Hepatocyte (in vitro differentiated cells): Measurements from ENCODE around the gene CEP295NL. TPM values are rescaled to one million over a fixed set of nuclear protein-coding genes. Genes with fewer than 3 reads are reported as not detected.
"Not testable (repeated sequence)": the region's sequence is repeated elsewhere in the genome, so short reads cannot be mapped to it uniquely, and the experiment has no call there.

Source experiments
- DNase-seq: peaks from one replicate; pipeline ENCODE4 v3.0.0-alpha.2; 2016; ENCODE audit warnings: low spot score
- H2AFZ ChIP-seq: fragments of 200-600 bp; sonication (generic); 2 replicates; pipeline ENCODE4 v1.6.0; 2016; ENCODE audit warnings: antibody characterized with exemption, mild to moderate bottlenecking
- H3K27ac ChIP-seq: fragments of 200-600 bp; sonication (generic); 2 replicates; pipeline ENCODE4 v1.5.1; 2016; ENCODE audit warnings: mild to moderate bottlenecking
- H3K27me3 ChIP-seq: fragments of 200-600 bp; sonication (generic); 2 replicates; pipeline ENCODE4 v1.6.1; 2016
- H3K36me3 ChIP-seq: fragments of 200-600 bp; sonication (generic); replicated peaks from 2 replicates; pipeline ENCODE4 v1.5.1; 2016; ENCODE audit warnings: low read depth; ENCODE audit not compliant: insufficient read depth
- H3K4me1 ChIP-seq: fragments of 200-600 bp; sonication (generic); 2 replicates; pipeline ENCODE4 v1.5.1; 2016; ENCODE audit warnings: mild to moderate bottlenecking, moderate library complexity; ENCODE audit not compliant: insufficient read depth
- H3K4me2 ChIP-seq: fragments of 200-600 bp; sonication (generic); 2 replicates; pipeline ENCODE4 v1.6.0; 2016
- H3K4me3 ChIP-seq: fragments of 200-600 bp; sonication (generic); 2 replicates; pipeline ENCODE4 v1.5.1; 2016; ENCODE audit warnings: mild to moderate bottlenecking
- H3K79me2 ChIP-seq: fragments of 200-600 bp; sonication (generic); 2 replicates; pipeline ENCODE4 v1.6.0; 2017; ENCODE audit warnings: mild to moderate bottlenecking
- H3K9me2 ChIP-seq: fragments of 200-600 bp; sonication (generic); replicated peaks from 2 replicates; pipeline ENCODE4 v1.6.0; 2017; ENCODE audit warnings: mild to moderate bottlenecking; ENCODE audit not compliant: insufficient read depth
- H3K9me3 ChIP-seq: fragments of 200-600 bp; sonication (generic); 2 replicates; pipeline ENCODE4 v1.5.1; 2016; ENCODE audit warnings: low read depth, mild to moderate bottlenecking
- H4K20me1 ChIP-seq: fragments of 200-600 bp; sonication (generic); 2 replicates; pipeline ENCODE4 v1.6.0; 2016; ENCODE audit warnings: mild to moderate bottlenecking; ENCODE audit not compliant: insufficient read depth, poor library complexity, severe bottlenecking
- EZH2 ChIP-seq: fragments of 200-600 bp; sonication (generic); IDR thresholded peaks from 2 replicates; pipeline ENCODE4 v1.6.1; 2016; ENCODE audit warnings: antibody characterized with exemption, mild to moderate bottlenecking, borderline replicate concordance
- EZH2phosphoT487 ChIP-seq: fragments of 200-600 bp; sonication (generic); IDR thresholded peaks from one replicate; pipeline ENCODE4 v1.6.1; 2018; ENCODE audit warnings: antibody characterized with exemption, mild to moderate bottlenecking, low read depth, moderate library complexity; ENCODE audit not compliant: unreplicated experiment, severe bottlenecking
- WGBS: methylation state at CpG from one replicate; pipeline ENCODE4 v1.1.6; 2016; ENCODE audit warnings: low lambda C conversion rate; ENCODE audit errors: missing lambda C conversion rate; 5-methylcytosine and 5-hydroxymethylcytosine counted together
- polyA plus RNA-seq: library from polyadenylated mRNA; unstranded; fragments of >200 nt; fragmentation: Nextera tagmentation; extraction: Ambion mirVana; gene quantifications from 2 replicates; pipeline ENCODE4 v1.2.1, GENCODE V29; 2016
- total RNA-seq: library from RNA; depleted of rRNA; stranded (reverse); fragments of >200 nt; gene quantifications from 2 replicates; pipeline ENCODE4 v1.2.3, GENCODE V29; 2014
- TF ChIP-seq, protein P1 (sequence below): fragments of 200-600 bp; sonication (generic); IDR thresholded peaks from 2 replicates; pipeline ENCODE4 v1.5.1; 2016; ENCODE audit warnings: antibody characterized with exemption, mild to moderate bottlenecking; ENCODE audit not compliant: poor library complexity

CEP295NL gene
- total and polyA plus RNA-seq, 2 experiments from 2014 or later, result 0.17 to 0.97 TPM

DNA sequence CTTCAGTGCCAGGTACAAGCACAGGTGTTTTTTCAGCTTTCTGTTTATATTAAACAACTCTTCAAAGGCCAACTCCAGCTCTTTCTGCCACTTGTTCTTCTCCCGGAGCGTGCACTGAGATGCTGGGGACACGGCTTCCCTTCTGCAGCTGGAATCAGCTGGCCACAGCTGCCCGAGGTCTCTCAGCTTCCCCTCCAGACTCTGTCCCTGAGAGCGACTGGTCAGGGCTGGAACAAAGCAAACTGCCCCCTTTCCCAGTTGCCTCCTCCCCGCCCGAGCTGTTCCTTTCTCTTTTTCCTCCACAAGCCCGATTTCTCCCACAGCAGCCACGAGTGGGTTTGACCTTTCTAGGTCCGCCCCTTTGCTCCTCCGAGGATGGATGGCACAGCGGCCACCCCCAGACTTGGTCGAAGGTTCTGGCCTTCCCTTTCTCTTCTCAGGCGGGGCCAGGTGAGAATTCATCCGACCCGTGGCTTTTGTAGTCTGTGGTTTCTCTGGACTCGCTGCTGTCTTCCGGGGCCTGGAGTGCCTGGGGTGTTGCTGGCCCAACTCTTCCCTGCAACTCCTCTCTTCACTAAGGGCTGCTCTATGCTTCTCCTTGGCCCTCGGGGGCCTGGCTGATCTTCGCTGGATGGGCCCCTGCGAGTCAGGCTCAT is 11.5 kb downstream of the CEP295NL start:
- no peak for DNase-seq
- no peak overlapping the region for H3K4me2 ChIP-seq
- TF ChIP-seq, protein P1, sequence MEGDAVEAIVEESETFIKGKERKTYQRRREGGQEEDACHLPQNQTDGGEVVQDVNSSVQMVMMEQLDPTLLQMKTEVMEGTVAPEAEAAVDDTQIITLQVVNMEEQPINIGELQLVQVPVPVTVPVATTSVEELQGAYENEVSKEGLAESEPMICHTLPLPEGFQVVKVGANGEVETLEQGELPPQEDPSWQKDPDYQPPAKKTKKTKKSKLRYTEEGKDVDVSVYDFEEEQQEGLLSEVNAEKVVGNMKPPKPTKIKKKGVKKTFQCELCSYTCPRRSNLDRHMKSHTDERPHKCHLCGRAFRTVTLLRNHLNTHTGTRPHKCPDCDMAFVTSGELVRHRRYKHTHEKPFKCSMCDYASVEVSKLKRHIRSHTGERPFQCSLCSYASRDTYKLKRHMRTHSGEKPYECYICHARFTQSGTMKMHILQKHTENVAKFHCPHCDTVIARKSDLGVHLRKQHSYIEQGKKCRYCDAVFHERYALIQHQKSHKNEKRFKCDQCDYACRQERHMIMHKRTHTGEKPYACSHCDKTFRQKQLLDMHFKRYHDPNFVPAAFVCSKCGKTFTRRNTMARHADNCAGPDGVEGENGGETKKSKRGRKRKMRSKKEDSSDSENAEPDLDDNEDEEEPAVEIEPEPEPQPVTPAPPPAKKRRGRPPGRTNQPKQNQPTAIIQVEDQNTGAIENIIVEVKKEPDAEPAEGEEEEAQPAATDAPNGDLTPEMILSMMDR, result no peak
- TF ChIP-seq EZH2 (no peak), EZH2phosphoT487 (no peak)

DNA sequence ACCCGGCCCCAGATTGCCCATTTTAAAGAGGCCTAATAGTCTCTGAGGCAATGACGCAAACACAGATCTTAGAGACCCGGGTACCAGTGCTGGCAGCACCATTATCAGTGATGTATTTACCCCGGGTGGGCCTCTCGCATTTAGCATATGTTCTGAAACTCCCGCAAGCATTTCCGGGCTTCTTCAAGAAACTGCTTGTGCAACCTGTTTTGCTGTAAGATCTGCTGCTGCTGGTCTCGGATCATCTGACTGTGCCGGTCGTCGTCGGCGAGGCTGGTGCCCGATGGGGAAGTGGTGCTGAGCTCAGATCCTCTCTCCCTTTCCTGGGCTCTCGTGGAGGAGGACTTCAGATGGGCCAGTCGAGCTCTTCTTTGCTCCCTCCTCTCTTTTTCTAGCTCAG is 12.5 kb downstream of the CEP295NL start:
- Histone ChIP-seq H3K27ac (peak overlapping the region; percentile 60), H2AFZ (no peak overlapping the region), H3K36me3 (no peaks in the 10 kb centered on the region), H4K20me1 (peaks cover 34% of the 10 kb centered on the region), H3K27me3 (no peaks in the 10 kb centered on the region), H3K4me2 (no peak overlapping the region), H3K4me1 (no peaks in the 10 kb centered on the region), H3K4me3 (no peak overlapping the region), H3K9me3 (no peaks in the 10 kb centered on the region), H3K79me2 (peaks cover 86% of the 10 kb centered on the region), H3K9me2 (no peaks in the 10 kb centered on the region)
- no peak for TF ChIP-seq EZH2phosphoT487
- no peak for TF ChIP-seq EZH2
- TF ChIP-seq, protein P1, result no peak
- 88% methylated on average over 16 of the region's 16 CpGs for whole genome bisulfite sequencing
- DNase-seq, result no peak

More for the DNA sequence above, 11.5 kb downstream of the CEP295NL start:
- Histone ChIP-seq H4K20me1 (peaks cover 43% of the 10 kb centered on the region), H3K9me2 (no peaks in the 10 kb centered on the region), H3K27me3 (no peaks in the 10 kb centered on the region), H2AFZ (no peak overlapping the region), H3K36me3 (no peaks in the 10 kb centered on the region), H3K9me3 (no peaks in the 10 kb centered on the region), H3K27ac (no peak overlapping the region), H3K79me2 (peaks cover 86% of the 10 kb centered on the region), H3K4me3 (no peak overlapping the region), H3K4me1 (no peaks in the 10 kb centered on the region)
- 90% methylated on average over 21 of the region's 21 CpGs for WGBS

DNA sequence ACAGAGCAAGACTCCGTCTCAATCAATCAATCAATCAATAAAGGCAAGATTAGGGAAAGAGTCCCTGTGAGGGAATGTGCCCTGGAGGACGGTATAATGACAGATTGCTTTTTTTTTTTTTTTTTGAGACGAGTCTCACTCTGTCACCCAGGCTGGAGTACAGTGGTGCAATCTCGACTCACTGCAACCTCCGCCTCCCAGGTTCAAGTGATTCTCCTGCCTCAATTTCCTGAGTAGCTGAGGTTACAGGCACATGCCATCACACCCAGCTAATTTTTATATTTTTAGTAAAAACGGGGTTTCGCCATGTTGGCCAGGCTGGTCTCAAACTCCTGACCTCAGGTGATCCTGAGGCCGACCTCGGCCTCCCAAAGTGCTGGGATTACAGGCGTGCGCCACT is 12.9 kb downstream of the CEP295NL start:
- H3K36me3 ChIP-seq, H3K27me3 ChIP-seq, H3K4me2 ChIP-seq, H3K4me3 ChIP-seq, H3K27ac ChIP-seq, H3K9me2 ChIP-seq, H3K4me1 ChIP-seq, H3K9me3 ChIP-seq, H2AFZ ChIP-seq, DNase-seq: not testable (repeated sequence)
- peaks cover 31% of the 10 kb centered on the region for H4K20me1 ChIP-seq
- peaks cover 86% of the 10 kb centered on the region for H3K79me2 ChIP-seq
- 95% methylated on average over 11 of the region's 11 CpGs for WGBS

DNA sequence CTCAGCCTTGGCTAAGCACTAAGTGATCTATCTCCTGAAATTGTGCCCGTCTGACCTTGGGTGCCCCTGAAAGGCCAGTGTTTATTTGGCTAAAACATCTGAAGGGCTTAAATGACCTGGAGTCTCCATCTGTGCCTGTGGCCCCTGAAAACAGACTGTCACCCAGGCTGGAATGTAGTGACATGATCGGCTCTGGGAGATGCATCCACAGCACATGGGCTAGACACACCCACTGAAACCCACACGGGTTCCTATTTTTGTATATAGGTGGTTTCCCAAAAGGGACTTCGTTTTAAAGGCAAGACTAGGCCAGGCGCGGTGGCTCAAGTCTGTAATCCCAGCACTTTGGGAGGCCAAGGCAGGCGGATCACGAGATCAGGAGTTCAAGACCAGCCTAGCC is 13.5 kb downstream of the CEP295NL start:
- Histone ChIP-seq H3K27ac (no peak overlapping the region), H3K79me2 (peaks cover 86% of the 10 kb centered on the region)

More for the DNA sequence above, 13.5 kb downstream of the CEP295NL start:
- no peaks in the 10 kb centered on the region for H3K9me2 ChIP-seq
- H3K9me3 ChIP-seq, result no peaks in the 10 kb centered on the region
- H3K27me3 ChIP-seq, result no peaks in the 10 kb centered on the region
- no peak overlapping the region for H3K4me3 ChIP-seq
- peaks cover 5% of the 10 kb centered on the region for H3K4me1 ChIP-seq
- H3K36me3 ChIP-seq, result no peaks in the 10 kb centered on the region
- 87% methylated on average over 8 of the region's 8 CpGs for WGBS
- no peak for DNase-seq
- peaks cover 26% of the 10 kb centered on the region for H4K20me1 ChIP-seq
- H3K4me2 ChIP-seq, result no peak overlapping the region
- TF ChIP-seq EZH2, result no peak
- no peak for TF ChIP-seq EZH2phosphoT487
- TF ChIP-seq, protein P1, result no peak
- no peak overlapping the region for H2AFZ ChIP-seq
